GM12891 (cell line): ENCODE results near the gene LRP1B.

ENCODE experiments used
- PAX5 ChIP-seq: IDR thresholded peaks from 2 replicates; pipeline ENCODE4 v1.6.1; 2011; ENCODE audit warnings: low read length, moderate library complexity, mild to moderate bottlenecking; ENCODE audit not compliant: insufficient read depth, severe bottlenecking
- POLR2A ChIP-seq: IDR thresholded peaks from 2 replicates; pipeline ENCODE4 v1.6.1; 2011; ENCODE audit warnings: low read depth, low read length, control low read depth
- POLR2AphosphoS5 ChIP-seq: IDR thresholded peaks from 2 replicates; pipeline ENCODE4 v1.6.1; 2011; ENCODE audit warnings: low read depth, low read length, control low read depth
- POU2F2 ChIP-seq: IDR thresholded peaks from 2 replicates; pipeline ENCODE4 v1.6.1; 2011; ENCODE audit warnings: low read depth, mild to moderate bottlenecking, control low read depth, low read length, moderate library complexity
- SPI1 ChIP-seq: IDR thresholded peaks from 2 replicates; pipeline ENCODE4 v1.6.1; 2011; ENCODE audit warnings: low read depth, low read length, control low read depth
- TAF1 ChIP-seq: IDR thresholded peaks from 2 replicates; pipeline ENCODE4 v1.6.1; 2011; ENCODE audit warnings: low read depth, low read length, control low read depth

DNA sequence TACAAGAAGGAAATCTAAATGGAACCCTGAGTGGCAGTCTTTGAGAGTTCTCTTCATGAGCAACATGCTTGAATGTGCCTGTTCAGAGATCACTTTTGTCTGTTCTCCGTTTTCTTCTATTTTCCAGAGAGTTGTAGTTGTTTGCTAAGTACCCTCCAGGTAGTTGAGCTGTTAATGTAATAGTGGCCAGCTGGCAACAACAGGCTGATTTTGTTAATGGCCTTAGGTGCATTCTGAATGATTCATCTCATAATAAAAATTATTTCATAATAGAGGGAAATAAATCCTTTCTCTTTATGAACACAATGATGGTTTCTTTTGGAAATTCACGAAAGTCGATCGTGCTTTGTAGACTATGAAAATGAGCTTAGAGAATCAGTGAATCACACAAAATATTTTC is 136.8 kb downstream of the LRP1B start:
- TF ChIP-seq POLR2A: no peak
- no peak for TF ChIP-seq TAF1
- no peak for TF ChIP-seq PAX5
- TF ChIP-seq POLR2AphosphoS5: no peak
- no peak for TF ChIP-seq SPI1
- no peak for TF ChIP-seq POU2F2
